Hepatocyte (in vitro differentiated cells): ENCODE measurements around the gene TFPI2.

Source experiments
- CTCF ChIP-seq: fragments of 200-600 bp; sonication (generic); IDR thresholded peaks from 2 replicates; pipeline ENCODE4 v1.5.1; 2016; ENCODE audit warnings: antibody characterized with exemption, mild to moderate bottlenecking; ENCODE audit not compliant: poor library complexity
- EZH2 ChIP-seq: fragments of 200-600 bp; sonication (generic); IDR thresholded peaks from 2 replicates; pipeline ENCODE4 v1.6.1; 2016; ENCODE audit warnings: antibody characterized with exemption, mild to moderate bottlenecking, borderline replicate concordance

- TF ChIP-seq CTCF (no peak), EZH2 (no peak)
These were observed 23.7 kb downstream of the TFPI2 start for GRCh38 chr7:93866886-93867285.
